Stimulated activated effector memory CD8-positive, alpha-beta T cell treated with anti-CD3 and anti-CD28 coated beads, Interleukin-12 subunit alpha, Interleukin-12 subunit beta, amount 100 ng/mL, for 72 hours (primary cell): ENCODE results near the gene KLK8.

Experiments
- ATAC-seq: fragments of 150-1000 bp; cut with Tn5 transposase; 2 replicates; pipeline ENCODE4 v1.10.0; 2021
- DNase-seq, 2 donors: peaks; one replicate each; pipeline ENCODE4 v3.0.0; 2021 to 2022; ENCODE audit warnings: low spot score in 2 of 2
- H3K27ac Mint-ChIP-seq: one replicate; pipeline ENCODE4 v1.8.0; 2022; ENCODE audit warnings: mild to moderate bottlenecking, mixed read lengths
- H3K36me3 Mint-ChIP-seq: one replicate; pipeline ENCODE4 v1.8.0; 2022; ENCODE audit warnings: mild to moderate bottlenecking, mixed read lengths
- H3K4me1 Mint-ChIP-seq: one replicate; pipeline ENCODE4 v1.8.0; 2022; ENCODE audit warnings: mixed read lengths
- H3K4me3 Mint-ChIP-seq: one replicate; pipeline ENCODE4 v1.8.0; 2022; ENCODE audit warnings: mild to moderate bottlenecking, mixed read lengths
- H3K9me3 Mint-ChIP-seq: one replicate; pipeline ENCODE4 v1.8.0; 2022; ENCODE audit warnings: mixed read lengths

KLK8 gene

GRCh38 chr19:50957587-50957986 lies 43.8 kb downstream of the KLK8 start:
- DNase-seq (no peak), ATAC-seq (no peak)
- no peaks in the 10 kb centered on the region for H3K4me1 Mint-ChIP-seq
- peaks cover 15% of the 10 kb centered on the region for H3K9me3 Mint-ChIP-seq
- H3K36me3 Mint-ChIP-seq = no peaks in the 10 kb centered on the region
- H3K27ac Mint-ChIP-seq = no peak overlapping the region
- no peak overlapping the region for H3K4me3 Mint-ChIP-seq

GRCh38 chr19:50952910-50953309 lies 48.5 kb downstream of the KLK8 start, which contains the start of gene KLK5:
KLK5 (minus strand) TSS chr19:50953038; CDS start chr19:50952657, 381 bp downstream.
- Mint-ChIP-seq H3K36me3 (no peaks in the 10 kb centered on the region), H3K4me3 (no peak within 1 kb of the TSS), H3K4me1 (no peaks in the 10 kb centered on the region), H3K27ac (no peak within 1 kb of the TSS), H3K9me3 (no peaks in the 10 kb centered on the region)
- ATAC-seq = no peak
- no peak for DNase-seq

GRCh38 chr19:50949861-50950260 lies 51.5 kb downstream of the KLK8 start:
- no peaks in the 10 kb centered on the region for H3K4me1 Mint-ChIP-seq
- no peak overlapping the region for H3K27ac Mint-ChIP-seq
- ATAC-seq (no peak), DNase-seq (no peak)
- no peak overlapping the region for H3K4me3 Mint-ChIP-seq
- no peaks in the 10 kb centered on the region for H3K36me3 Mint-ChIP-seq
- no peaks in the 10 kb centered on the region for H3K9me3 Mint-ChIP-seq

- Mint-ChIP-seq H3K4me3 (no peak overlapping the region), H3K4me1 (no peaks in the 10 kb centered on the region), H3K36me3 (no peaks in the 10 kb centered on the region), H3K9me3 (peaks cover under 1% of the 10 kb centered on the region), H3K27ac (no peak overlapping the region)
- no peak for DNase-seq
- no peak for ATAC-seq
These were observed 54.3 kb downstream of the KLK8 start for GRCh38 chr19:50947123-50947522.
